IgD-negative memory B cell (primary cell): ENCODE results near the gene KLRC2. TPM values are rescaled to one million over a fixed set of nuclear protein-coding genes. Genes with fewer than 3 reads are reported as not detected.
"Not testable (repeated sequence)": the region's sequence is repeated elsewhere in the genome, so short reads cannot be mapped to it uniquely, and the experiment has no call there.

Experiments used
- H3K27ac Mint-ChIP-seq, 3 donors: one replicate each; pipeline ENCODE4 v1.8.0; 2020 to 2022; ENCODE audit warnings: mild to moderate bottlenecking in 3 of 3, mixed read lengths in 3 of 3, moderate library complexity in 1 of 3
- H3K27me3 Mint-ChIP-seq: one replicate; pipeline ENCODE4 v1.8.0; 2021; ENCODE audit warnings: mixed read lengths
- H3K36me3 Mint-ChIP-seq: one replicate; pipeline ENCODE4 v1.8.0; 2020; ENCODE audit warnings: mild to moderate bottlenecking, mixed read lengths
- H3K4me1 Mint-ChIP-seq, 3 donors: one replicate each; pipeline ENCODE4 v1.8.0; 2020 to 2022; ENCODE audit warnings: mixed read lengths in 3 of 3, mild to moderate bottlenecking in 1 of 3
- H3K4me3 Mint-ChIP-seq, 4 donors: one replicate each; pipeline ENCODE4 v1.8.0; 2020 to 2022; ENCODE audit warnings: mild to moderate bottlenecking in 4 of 4, mixed read lengths in 4 of 4, moderate library complexity in 3 of 4
- H3K9me3 Mint-ChIP-seq, 3 donors: one replicate each; pipeline ENCODE4 v1.8.0; 2020 to 2021; ENCODE audit warnings: mixed read lengths in 3 of 3, mild to moderate bottlenecking in 1 of 3
- polyA plus RNA-seq: library from polyadenylated mRNA; unstranded; fragments of 300-500 nt; fragmentation: Illumina TruSeq; gene quantifications from one replicate; pipeline ENCODE4 v1.2.3, GENCODE V29; 2021

The KLRC2 gene
- polyA plus RNA-seq, result not detected

DNA sequence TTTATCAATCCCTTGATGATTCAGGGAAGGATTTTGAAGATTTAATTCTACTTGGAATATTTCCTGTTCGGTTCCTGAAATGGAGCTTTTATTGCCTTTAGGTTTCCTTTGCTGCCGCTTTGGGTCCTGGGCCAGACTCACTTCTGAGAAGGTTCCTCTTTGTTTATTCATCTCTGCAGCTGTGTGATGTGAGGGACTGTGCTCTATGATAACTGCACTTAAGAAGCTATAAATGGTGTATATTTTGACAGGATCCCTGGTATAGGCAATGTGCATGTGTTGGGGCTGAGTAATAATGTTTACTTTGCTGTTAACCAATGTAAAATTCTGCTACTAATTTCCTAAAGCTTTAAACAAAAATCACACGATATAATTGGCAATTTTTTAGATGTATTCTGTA lies at the start of gene KLRC2:
Gene KLRC2 (minus strand): TSS at position 195 of the 400 bp plus-strand sequence. CDS start 24 bp downstream, at position 171.
- not testable (repeated sequence) for H3K4me3 Mint-ChIP-seq

DNA sequence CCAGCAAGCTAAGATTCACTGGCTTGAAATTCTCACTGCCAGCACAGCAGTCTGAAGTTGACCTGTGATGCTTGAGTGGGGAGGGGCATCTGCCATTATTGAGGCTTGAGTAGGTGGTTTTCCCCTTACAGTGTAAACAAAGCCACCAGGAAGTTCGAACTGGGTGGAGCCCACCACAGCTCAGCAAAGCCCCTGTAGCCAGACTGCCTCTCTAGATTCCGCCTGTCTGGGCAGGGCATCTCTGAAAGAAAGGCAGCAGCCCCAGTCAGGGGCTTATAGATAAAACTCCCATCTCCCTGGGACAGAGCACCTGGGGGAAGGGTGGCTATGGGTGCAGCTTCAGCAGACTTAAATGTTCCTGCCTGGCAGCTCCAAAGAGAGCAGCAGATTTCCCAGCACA lies 46.1 kb upstream of the KLRC2 start:
- H3K4me3 Mint-ChIP-seq, H3K27me3 Mint-ChIP-seq, H3K9me3 Mint-ChIP-seq, H3K4me1 Mint-ChIP-seq, H3K27ac Mint-ChIP-seq, H3K36me3 Mint-ChIP-seq: not testable (repeated sequence)

More for the DNA sequence above, at the start of gene KLRC2:
- not testable (repeated sequence) for H3K9me3 Mint-ChIP-seq, H3K36me3 Mint-ChIP-seq, H3K27me3 Mint-ChIP-seq, H3K4me1 Mint-ChIP-seq, H3K27ac Mint-ChIP-seq

DNA sequence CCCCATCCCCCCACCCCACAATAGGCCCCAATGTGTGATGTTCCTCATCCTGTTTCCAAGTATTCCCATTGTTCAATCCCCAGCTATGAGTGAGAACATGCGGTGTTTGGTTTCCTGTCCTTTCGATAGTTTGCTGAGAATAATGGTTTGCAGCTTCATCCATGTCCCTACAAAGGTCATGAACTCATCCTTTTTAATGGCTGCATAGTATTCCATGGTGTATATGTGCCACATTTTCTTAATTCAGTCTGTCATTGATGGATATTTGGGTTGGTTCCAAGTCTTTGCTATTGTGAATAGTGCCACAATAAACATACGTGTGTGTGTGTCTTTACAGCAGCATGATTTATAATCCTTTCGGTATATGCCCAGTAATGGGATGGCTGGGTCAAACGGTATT lies 37.0 kb upstream of the KLRC2 start:
- not testable (repeated sequence) for H3K27ac Mint-ChIP-seq, H3K27me3 Mint-ChIP-seq, H3K9me3 Mint-ChIP-seq, H3K4me1 Mint-ChIP-seq, H3K36me3 Mint-ChIP-seq, H3K4me3 Mint-ChIP-seq

GRCh38 chr12:10469701-10470100 lies 33.9 kb upstream of the KLRC2 start:
- Mint-ChIP-seq H3K27ac (no peak overlapping the region), H3K36me3 (no peaks in the 10 kb centered on the region), H3K4me3 (no peak overlapping the region), H3K4me1 (no peaks in the 10 kb centered on the region), H3K27me3 (peaks cover 9% of the 10 kb centered on the region), H3K9me3 (peaks cover 0 to 2% (median 2%) of the 10 kb centered on the region in 3 donors)

- Mint-ChIP-seq H3K4me1 (peaks cover 0 to 2% (median 0%) of the 10 kb centered on the region in 3 donors), H3K36me3 (no peaks in the 10 kb centered on the region), H3K27me3 (peaks cover 9% of the 10 kb centered on the region), H3K4me3 (no peak overlapping the region), H3K9me3 (peaks cover 0 to 6% (median 0%) of the 10 kb centered on the region in 3 donors), H3K27ac (no peak overlapping the region)
Measured at GRCh38 chr12:10466311-10466710, 30.5 kb upstream of the KLRC2 start.

DNA sequence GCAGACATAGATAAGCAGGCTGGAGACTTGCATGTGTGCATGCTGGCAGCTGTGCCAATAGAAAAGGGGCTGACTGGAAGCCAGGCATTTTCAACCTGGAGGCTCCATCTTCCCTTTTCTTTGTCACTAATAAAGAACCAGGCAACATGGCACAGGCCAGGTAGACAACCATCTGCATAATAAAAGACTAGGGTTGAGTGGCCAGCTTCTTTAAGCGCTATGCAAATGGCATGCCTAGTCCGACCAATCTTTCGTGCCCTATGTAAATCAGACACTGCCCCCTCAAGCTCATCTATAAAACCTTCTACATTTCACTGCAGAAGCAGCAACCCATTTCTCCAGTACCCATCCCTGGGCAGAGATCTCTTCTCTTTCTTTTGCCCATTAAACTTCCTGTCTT lies 21.9 kb upstream of the KLRC2 start:
- peaks cover 2% of the 10 kb centered on the region for H3K36me3 Mint-ChIP-seq
- H3K4me3 Mint-ChIP-seq, result no peak overlapping the region
- no peaks in the 10 kb centered on the region for H3K27me3 Mint-ChIP-seq
- no peaks in the 10 kb centered on the region for H3K4me1 Mint-ChIP-seq
- H3K9me3 Mint-ChIP-seq, result peaks cover 12 to 33% (median 18%) of the 10 kb centered on the region in 3 donors
- no peak overlapping the region for H3K27ac Mint-ChIP-seq

DNA sequence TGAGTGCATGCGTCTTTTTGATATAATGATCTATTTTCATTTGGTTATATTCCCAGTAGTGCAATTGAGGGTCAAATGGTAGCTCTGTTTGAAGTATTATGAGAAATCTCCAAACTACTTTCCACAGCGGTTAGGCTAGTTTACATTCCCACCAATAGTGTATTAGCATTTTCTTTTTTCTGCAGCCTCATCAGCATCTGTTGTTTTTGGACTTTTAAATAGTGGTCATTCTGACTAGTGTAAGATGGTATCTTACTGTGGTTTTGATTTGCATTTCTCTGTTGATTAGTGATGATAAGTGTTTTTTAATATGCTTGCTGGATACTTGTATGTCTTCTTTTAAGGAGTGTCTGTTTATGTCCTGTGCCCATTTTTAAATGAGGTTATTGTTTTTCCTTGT lies 21.0 kb upstream of the KLRC2 start:
- Mint-ChIP-seq H3K4me1 (no peaks in the 10 kb centered on the region), H3K9me3 (peaks cover 12 to 33% (median 15%) of the 10 kb centered on the region in 3 donors)

DNA sequence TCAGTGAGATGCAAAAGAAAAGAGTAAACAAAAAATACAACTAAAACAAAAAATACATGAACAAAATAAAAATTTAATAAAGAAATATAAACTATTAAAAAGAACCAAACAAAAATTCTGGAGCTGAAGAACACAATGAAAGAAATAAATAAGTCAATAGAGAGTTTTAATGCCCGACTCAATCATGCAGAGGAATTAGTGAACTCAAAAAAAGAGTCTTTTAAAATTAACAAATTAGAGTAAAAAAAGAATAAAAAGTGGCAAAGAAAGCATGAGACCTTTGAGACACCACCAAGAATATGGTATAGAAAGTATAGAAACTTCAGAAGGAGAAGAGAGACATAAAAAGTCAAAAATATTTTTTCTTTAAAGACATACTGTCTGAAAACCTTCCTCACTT lies 20.0 kb upstream of the KLRC2 start:
- no peaks in the 10 kb centered on the region for H3K27me3 Mint-ChIP-seq
- H3K4me3 Mint-ChIP-seq, result no peak overlapping the region
- H3K9me3 Mint-ChIP-seq, result peaks cover 12 to 33% (median 14%) of the 10 kb centered on the region in 3 donors
- no peaks in the 10 kb centered on the region for H3K36me3 Mint-ChIP-seq
- H3K4me1 Mint-ChIP-seq, result no peaks in the 10 kb centered on the region
- no peak overlapping the region for H3K27ac Mint-ChIP-seq

More for the DNA sequence above, 21.0 kb upstream of the KLRC2 start:
- H3K4me3 Mint-ChIP-seq, result no peak overlapping the region
- H3K27ac Mint-ChIP-seq, result no peak overlapping the region
- no peaks in the 10 kb centered on the region for H3K27me3 Mint-ChIP-seq
- H3K36me3 Mint-ChIP-seq, result peaks cover 2% of the 10 kb centered on the region

DNA sequence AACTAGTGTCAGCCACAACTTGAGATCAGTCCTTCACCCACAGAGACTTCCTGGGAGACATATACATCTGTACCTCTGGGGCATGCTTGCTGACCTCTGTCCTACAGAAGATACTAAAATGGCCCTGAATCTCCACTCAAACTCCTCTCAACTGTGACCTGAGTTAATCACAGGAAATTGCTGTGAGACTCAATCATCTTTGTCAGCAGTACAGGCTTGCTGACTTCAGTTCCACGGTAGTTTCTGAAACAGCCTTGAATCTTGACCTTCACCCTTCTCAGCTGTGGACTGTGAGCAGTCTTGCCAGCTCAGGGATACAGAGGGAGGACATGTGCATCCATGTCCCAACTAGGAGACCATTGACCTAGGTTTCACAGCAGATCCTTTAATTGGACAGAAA lies 18.7 kb upstream of the KLRC2 start:
- Mint-ChIP-seq H3K36me3 (no peaks in the 10 kb centered on the region), H3K4me1 (no peaks in the 10 kb centered on the region), H3K27me3 (no peaks in the 10 kb centered on the region), H3K27ac (no peak overlapping the region), H3K9me3 (peaks cover 12 to 22% (median 14%) of the 10 kb centered on the region in 3 donors), H3K4me3 (no peak overlapping the region)

DNA sequence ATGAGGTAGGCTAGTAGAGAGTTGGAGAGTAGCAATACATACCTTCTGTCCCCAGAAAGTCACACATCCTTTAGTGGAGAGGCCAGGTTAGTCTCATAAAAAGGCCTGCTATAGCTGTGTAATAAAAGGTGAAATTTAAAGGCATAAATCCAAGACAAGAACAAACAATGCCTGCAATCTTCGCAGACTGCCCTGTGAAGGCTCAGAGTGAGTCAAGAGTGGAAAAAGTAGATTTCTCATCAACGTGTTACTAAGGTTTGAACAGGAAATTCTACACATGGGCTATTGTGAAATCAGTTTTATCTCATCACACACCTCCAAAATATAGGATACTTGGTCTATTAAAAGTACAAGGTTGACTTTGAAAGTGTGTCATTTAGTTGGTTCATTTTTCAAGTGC lies 17.3 kb upstream of the KLRC2 start, which contains the start of gene KLRC1:
Gene KLRC1 (minus strand): TSS at position 222 of the 400 bp plus-strand sequence. CDS start 2,221 bp downstream, outside the sequence.
- H3K9me3 Mint-ChIP-seq, result peaks cover 12 to 22% (median 14%) of the 10 kb centered on the region in 3 donors
- no peaks in the 10 kb centered on the region for H3K36me3 Mint-ChIP-seq
- H3K27ac Mint-ChIP-seq, result no peak within 1 kb of the TSS
- H3K4me1 Mint-ChIP-seq, result no peaks in the 10 kb centered on the region
- H3K4me3 Mint-ChIP-seq, result no peak within 1 kb of the TSS
- no peaks in the 10 kb centered on the region for H3K27me3 Mint-ChIP-seq

DNA sequence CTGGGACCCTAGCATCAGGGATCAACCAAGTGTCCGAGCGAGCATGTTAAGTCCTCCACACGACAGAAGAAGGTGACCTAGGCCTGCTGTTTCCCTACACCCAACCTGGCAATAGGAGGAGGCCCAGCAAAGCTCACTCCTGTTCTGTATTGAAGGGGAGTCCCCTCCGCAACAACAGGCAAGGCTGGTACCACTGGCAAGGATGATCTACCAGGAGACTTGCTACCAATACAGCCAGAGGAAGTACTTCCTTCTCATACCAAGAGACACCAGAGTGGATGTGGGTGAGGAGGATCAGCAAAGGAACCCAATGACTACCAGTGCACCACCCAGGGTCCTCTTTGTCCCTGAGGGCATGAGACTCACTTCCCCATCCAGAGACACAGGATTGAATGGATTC lies 12.4 kb upstream of the KLRC2 start:
- Mint-ChIP-seq H3K9me3 (no peaks in the 10 kb centered on the region), H3K36me3 (no peaks in the 10 kb centered on the region), H3K27ac (no peak overlapping the region), H3K4me3 (no peak overlapping the region), H3K27me3 (no peaks in the 10 kb centered on the region), H3K4me1 (no peaks in the 10 kb centered on the region)

DNA sequence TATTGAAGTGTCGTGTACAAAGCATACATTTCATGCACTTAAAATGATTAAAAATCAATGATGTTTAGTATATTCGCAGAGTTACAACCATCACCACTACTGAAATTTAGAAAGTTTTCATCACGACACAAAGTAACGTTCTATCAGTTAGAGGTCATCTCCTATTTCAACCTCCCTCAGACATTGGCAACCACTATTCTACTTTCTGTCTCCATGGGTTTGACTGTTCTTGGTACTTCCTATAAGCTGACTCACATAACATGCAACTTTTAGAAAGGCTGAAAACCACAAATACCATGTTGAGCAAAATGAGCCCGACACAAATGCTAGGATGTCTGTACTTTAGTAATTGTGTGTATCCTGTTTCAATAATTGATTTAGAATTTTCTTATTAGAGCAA lies 10.2 kb upstream of the KLRC2 start:
- not testable (repeated sequence) for H3K36me3 Mint-ChIP-seq, H3K4me1 Mint-ChIP-seq, H3K27me3 Mint-ChIP-seq, H3K4me3 Mint-ChIP-seq, H3K27ac Mint-ChIP-seq, H3K9me3 Mint-ChIP-seq

DNA sequence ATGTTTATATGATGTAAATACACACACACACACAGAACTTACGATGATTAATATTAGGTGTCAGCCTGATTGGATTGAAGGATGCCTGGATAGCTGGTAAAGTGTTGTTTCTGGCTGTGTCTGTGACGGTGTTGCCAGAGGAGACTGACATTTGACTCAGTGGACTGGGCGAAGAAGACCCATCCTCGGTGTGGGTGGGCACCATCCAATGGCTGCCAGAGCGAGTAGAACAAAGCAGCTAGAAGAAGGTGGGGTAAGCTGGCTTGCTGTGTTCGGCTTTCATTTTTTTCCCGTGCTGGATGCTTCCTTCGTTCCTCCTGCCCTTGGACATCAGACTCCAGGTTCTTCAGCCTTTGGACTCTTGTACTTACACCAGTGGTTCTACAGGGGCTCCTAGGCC lies 5.3 kb upstream of the KLRC2 start:
- not testable (repeated sequence) for H3K4me3 Mint-ChIP-seq, H3K36me3 Mint-ChIP-seq, H3K27me3 Mint-ChIP-seq

DNA sequence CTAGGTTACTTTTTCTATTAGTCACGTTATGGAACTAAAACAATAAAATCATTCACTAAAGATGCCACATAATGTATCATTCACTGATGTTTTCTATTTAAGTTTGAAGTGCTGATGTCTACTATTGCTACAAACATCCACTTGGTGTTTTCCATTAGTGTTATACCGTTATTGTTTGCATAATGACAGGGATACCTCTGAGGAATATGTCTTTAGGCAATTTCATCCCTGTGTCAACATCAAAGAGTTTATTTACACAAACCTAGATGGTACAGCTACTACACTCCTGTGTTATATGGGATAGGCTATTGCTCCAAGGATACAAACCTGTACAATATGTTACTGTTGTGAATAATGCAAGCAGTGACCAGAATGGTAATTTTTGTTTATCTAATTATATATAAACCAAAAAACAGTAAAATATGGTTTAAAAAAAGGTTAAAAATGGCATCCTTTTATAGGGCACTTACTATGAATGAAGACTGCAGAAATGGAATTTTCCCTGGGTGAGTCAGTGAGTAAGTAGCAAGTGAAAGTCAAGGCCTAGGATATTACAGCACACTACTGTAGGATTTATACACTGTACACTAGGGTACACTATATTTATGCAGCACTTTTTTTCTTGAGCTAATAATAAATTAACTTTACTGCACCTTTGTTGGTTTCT lies 3.9 kb upstream of the KLRC2 start:
- not testable (repeated sequence) for H3K4me1 Mint-ChIP-seq, H3K27me3 Mint-ChIP-seq, H3K9me3 Mint-ChIP-seq, H3K27ac Mint-ChIP-seq, H3K36me3 Mint-ChIP-seq, H3K4me3 Mint-ChIP-seq

More for the DNA sequence above, 5.3 kb upstream of the KLRC2 start:
- not testable (repeated sequence) for H3K27ac Mint-ChIP-seq, H3K9me3 Mint-ChIP-seq, H3K4me1 Mint-ChIP-seq

DNA sequence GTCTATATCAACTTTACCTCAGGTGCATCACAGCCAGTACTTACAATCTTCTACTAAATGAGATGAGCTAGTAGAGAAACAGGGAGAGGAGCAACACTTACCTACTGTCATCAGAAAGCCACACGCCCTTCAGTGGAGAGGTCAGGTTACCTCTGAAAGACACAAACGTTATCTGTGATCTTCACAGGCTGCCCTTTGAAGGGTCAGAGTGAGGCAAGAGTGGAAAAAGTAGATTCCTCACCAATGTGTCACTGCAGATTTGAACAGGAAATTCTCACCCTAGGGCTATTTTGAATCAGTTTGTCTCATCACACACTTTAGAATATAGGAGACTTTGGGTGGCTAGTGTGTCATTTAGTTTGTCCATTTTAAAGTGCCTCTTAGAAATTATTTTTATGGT lies 1.8 kb upstream of the KLRC2 start:
- H3K27ac Mint-ChIP-seq, H3K36me3 Mint-ChIP-seq, H3K27me3 Mint-ChIP-seq, H3K9me3 Mint-ChIP-seq, H3K4me1 Mint-ChIP-seq, H3K4me3 Mint-ChIP-seq: not testable (repeated sequence)

DNA sequence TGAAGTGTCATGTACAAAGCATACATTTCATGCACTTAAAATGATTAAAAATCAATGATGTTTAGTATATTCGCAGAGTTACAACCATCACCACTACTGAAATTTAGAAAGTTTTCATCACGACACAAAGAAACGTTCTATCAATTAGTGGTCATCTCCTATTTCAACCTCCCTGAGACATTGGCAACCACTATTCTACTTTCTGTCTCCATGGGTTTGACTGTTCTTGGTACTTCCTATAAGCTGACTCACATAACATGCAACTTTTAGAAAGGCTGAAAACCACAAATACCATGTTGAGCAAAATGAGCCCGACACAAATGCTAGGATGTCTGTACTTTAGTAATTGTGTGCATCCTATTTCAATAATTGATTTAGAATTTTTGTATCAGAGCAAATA lies 5.2 kb downstream of the KLRC2 start:
- H3K27me3 Mint-ChIP-seq, H3K4me3 Mint-ChIP-seq, H3K27ac Mint-ChIP-seq, H3K4me1 Mint-ChIP-seq, H3K9me3 Mint-ChIP-seq, H3K36me3 Mint-ChIP-seq: not testable (repeated sequence)

DNA sequence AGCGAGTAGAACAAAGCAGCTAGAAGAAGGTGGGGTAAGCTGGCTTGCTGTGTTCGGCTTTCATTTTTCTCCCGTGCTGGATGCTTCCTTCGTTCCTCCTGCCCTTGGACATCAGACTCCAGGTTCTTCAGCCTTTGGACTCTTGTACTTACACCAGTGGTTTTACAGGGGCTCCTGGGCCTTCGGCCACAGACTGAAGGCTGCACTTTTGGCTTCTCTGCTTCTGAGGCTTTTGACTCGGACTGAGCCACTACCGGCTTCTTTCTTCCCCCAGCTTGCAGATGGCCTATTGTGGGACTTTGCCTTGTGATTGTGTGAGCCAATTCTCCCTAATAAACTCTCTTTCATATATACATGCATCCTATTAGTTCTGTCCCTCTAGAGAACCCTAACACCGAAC lies 9.9 kb downstream of the KLRC2 start:
- not testable (repeated sequence) for H3K27ac Mint-ChIP-seq, H3K9me3 Mint-ChIP-seq, H3K4me1 Mint-ChIP-seq, H3K4me3 Mint-ChIP-seq, H3K27me3 Mint-ChIP-seq, H3K36me3 Mint-ChIP-seq
